ENCODE measurements around the gene FAM170B.

DNA sequence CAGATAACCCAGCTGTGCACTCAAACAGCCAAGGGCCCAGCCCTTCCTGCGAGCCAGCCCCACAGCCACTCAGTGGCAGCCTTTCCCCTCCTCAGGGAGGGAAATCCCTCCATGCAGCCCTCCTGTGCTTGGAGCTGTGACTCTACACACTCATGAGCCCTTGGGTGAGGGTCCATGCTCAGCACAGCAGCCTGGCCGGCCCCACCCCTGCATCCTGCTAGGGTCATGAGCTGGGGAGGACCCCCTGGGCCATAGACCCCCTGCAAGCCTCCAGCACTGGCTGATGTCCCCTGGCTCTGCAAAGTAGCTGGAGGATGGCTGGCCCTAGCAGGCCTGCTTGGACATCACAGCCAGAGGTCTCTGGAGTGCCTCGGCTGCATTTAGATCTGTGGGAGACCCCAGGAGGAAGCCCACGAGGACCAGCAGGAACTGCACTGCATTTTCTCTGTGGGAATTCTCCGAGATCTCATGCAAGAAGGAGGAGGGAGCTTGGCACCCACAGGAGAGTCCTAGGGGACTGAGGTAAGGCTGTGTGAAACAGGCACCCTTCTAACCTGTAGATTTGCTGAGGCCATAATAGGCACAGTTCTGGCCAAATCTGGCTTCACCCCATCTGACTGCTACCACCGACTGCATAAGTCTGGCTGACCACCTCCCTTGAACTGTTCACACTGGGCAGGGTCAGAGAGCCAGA lies 37.0 kb upstream of the FAM170B start:
- TF ChIP-seq CTCF (IDR thresholded peaks at IDR 0.05), result no peak
- TF ChIP-seq EZH2phosphoT487 (IDR thresholded peaks at IDR 0.05), result no peak
- TF ChIP-seq EZH2 (IDR thresholded peaks at IDR 0.05), result no peak

Data from neural progenitor cell (in vitro differentiated cells).